ENCODE measurements around the gene SYVN1.

Gene SYVN1

GRCh38 chr11:65128182-65129145 is 5.9 kb downstream of the SYVN1 start:
- TF ChIP-seq, protein P1, sequence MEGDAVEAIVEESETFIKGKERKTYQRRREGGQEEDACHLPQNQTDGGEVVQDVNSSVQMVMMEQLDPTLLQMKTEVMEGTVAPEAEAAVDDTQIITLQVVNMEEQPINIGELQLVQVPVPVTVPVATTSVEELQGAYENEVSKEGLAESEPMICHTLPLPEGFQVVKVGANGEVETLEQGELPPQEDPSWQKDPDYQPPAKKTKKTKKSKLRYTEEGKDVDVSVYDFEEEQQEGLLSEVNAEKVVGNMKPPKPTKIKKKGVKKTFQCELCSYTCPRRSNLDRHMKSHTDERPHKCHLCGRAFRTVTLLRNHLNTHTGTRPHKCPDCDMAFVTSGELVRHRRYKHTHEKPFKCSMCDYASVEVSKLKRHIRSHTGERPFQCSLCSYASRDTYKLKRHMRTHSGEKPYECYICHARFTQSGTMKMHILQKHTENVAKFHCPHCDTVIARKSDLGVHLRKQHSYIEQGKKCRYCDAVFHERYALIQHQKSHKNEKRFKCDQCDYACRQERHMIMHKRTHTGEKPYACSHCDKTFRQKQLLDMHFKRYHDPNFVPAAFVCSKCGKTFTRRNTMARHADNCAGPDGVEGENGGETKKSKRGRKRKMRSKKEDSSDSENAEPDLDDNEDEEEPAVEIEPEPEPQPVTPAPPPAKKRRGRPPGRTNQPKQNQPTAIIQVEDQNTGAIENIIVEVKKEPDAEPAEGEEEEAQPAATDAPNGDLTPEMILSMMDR (IDR thresholded peaks at IDR 0.05) = no peak

GRCh38 chr11:65127473-65128181 is 6.7 kb downstream of the SYVN1 start:
- TF ChIP-seq, protein P1 (IDR thresholded peaks at IDR 0.05) = no peak

GRCh38 chr11:65126624-65127274 is 7.6 kb downstream of the SYVN1 start:
- TF ChIP-seq, protein P1 (IDR thresholded peaks at IDR 0.05) = no peak

DNA sequence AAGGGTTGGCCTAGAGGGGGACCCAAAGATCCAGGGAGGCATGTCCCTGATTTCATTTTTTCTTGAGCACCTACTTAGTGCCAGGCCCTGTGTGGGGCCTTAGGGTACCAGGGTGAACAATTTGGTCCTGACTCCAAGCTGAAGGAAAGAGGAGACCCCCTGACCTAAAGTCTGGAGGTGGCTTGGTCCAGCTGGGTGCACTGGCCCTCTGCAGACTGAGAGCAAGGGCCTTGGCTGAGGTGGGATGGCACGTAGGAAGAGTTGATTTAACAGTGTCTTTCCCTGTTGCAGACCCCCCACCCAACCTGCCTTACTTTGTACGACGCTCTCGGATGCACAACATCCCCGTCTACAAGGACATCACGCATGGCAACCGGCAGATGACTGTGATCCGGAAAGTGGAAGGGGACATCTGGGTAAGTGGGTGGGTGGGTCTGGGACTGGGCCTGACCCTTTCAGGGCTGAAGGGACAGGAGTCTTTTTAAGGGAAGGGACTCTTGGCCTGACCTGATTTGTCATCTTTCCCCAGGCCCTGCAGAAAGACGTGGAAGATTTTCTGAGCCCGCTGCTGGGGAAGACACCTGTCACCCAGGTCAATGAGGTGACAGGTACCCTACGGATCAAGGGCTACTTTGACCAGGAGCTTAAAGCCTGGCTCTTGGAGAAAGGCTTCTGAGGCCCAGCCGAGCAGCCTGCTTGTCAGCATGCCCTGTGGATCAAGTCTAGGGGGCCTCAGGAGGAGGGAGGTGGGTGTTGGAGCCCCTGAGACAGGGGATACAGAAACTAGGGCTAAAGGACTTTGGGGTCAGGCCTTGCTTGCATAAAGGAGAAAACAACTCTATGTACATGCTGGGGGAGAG is 8.9 kb downstream of the SYVN1 start:
- TF ChIP-seq, protein P1 (IDR thresholded peaks at IDR 0.05) = no peak

DNA sequence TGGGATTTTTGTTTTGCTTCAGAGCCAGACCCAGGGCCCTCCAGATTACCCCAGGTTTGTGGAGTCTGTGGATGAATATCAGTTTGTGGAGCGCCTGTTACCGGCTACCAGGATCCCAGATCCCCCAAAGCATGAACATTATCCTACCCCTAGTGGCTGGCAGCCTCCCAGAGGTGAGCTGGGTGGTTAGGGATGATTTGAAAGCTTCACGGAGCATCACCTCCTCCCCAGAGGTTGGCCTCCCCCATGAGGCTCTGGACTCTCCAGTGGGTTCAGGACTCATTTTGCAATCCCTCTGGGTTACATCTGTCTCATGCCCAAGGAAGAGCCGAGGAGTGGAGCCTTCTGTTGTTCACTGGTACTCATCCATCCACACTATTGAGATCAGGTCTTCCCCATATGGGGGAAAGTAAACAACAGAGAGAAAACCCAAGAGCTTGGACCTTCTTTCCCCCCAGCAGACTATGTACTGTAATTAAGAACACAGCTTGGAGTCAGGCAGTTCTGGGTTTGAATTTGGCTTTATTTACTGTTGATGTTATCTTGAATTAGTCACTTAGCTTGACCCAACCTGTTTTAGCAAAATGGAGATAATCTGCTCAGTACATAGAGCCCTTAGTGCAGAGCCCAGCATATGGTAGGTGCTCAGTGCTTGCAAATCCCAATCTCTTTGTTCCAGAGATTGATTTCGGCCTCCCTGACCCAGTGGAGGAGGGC is 9.7 kb downstream of the SYVN1 start:
- TF ChIP-seq, protein P1 (IDR thresholded peaks at IDR 0.05) = no peak

DNA sequence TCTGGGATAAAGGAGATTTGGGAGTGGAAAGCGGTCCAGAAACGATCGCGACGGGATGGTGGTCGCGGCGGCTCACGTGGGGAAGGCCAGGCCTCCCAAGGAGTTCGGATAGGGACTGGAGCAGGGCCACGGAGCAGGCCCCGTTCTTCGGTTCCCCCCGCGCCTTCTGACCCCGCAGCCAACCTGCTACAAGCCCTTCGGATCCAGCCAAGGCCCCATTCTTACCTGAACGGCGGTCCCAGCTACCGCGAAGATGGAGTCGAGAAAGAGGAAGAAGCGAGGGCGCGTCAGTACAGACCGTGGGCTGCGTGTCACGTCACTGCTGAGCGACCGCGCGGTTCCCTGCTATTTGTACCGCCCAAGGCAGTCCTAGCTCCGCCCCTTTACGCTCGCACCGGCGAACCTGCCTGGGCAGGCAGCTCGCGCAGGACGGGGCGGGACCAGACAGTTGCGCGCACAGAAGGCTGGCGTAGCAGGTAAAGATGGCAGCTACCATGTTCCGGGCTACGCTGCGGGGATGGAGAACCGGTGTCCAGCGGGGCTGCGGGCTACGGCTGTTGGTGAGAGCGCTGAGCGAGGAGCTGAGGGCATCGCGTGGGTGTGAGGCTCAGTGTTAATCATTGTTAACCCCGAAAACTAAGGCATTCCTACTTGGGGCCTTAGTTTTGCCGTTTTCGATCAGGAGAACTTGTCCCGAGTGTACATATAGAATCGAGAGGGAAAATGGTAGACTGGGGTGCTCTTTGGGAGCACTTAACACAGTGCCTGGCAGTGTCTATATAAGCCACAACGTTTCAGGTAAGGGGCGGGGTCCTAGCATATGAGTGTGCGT is 12.2 kb downstream of the SYVN1 start, which contains the start of the genes FAU and MRPL49:
TSS of gene FAU (minus strand) at position 270 of the 832 bp plus-strand sequence. CDS start 321 bp downstream, outside the sequence.
TSS of gene MRPL49 (plus strand) at position 457 of the 832 bp plus-strand sequence. CDS start at position 483, 26 bp downstream.
- TF ChIP-seq, protein P1 (IDR thresholded peaks at IDR 0.05) = no peak
